Natural killer cell (primary cell): Measurements from ENCODE around the gene RHBDD2. TPM values are rescaled to one million over a fixed set of nuclear protein-coding genes. Genes with fewer than 3 reads are reported as not detected.
A peak's percentile ranks its signal among the peaks of the same experiment; 100 is the strongest.

Source experiments
- ATAC-seq, 3 donors: fragments of 150-1000 bp in 2 of 3; fragments of 200-7000 bp in 1 of 3; cut with Tn5 transposase; 1 replicate in 1 of 3; 2 replicates in 2 of 3; pipeline ENCODE4 v1.10.0; 2021; ENCODE audit warnings: mild to moderate bottlenecking in 2 of 3, moderate library complexity in 2 of 3
- DNase-seq, 2 donors: peaks; one replicate each; pipeline versions ENCODE4 v3.0.0 to v3.0.0-alpha.2; 2013 to 2021; ENCODE audit warnings: mixed read lengths in 1 of 2
- H3K27ac ChIP-seq: one replicate; pipeline ENCODE4 v1.5.1; 2013; ENCODE audit warnings: mild to moderate bottlenecking, low read length
- H3K27me3 ChIP-seq: one replicate; pipeline ENCODE4 v1.6.1; 2013; ENCODE audit warnings: low read length; ENCODE audit not compliant: control insufficient read depth, insufficient read depth
- H3K36me3 ChIP-seq: one replicate; pipeline ENCODE4 v1.6.1; 2013; ENCODE audit warnings: low read length; ENCODE audit not compliant: control insufficient read depth, insufficient read depth
- H3K4me1 ChIP-seq: one replicate; pipeline ENCODE4 v1.6.1; 2013; ENCODE audit warnings: low read length; ENCODE audit not compliant: control insufficient read depth, insufficient read depth
- H3K4me3 ChIP-seq: one replicate; pipeline ENCODE4 v1.5.1; 2013; ENCODE audit warnings: low read length
- H3K9me3 ChIP-seq: one replicate; pipeline ENCODE4 v1.6.1; 2013; ENCODE audit warnings: low read length; ENCODE audit not compliant: control insufficient read depth, insufficient read depth
- H3K27ac Mint-ChIP-seq, 2 donors: one replicate each; pipeline ENCODE4 v1.8.0; 2022; ENCODE audit warnings: mild to moderate bottlenecking in 2 of 2, mixed read lengths in 2 of 2, moderate library complexity in 1 of 2
- H3K27me3 Mint-ChIP-seq, 2 donors: one replicate each; pipeline ENCODE4 v1.8.0; 2022; ENCODE audit warnings: low read depth in 2 of 2, mixed read lengths in 2 of 2
- H3K36me3 Mint-ChIP-seq: one replicate; pipeline ENCODE4 v1.8.0; 2022; ENCODE audit warnings: mixed read lengths
- H3K4me1 Mint-ChIP-seq, 2 donors: one replicate each; pipeline ENCODE4 v1.8.0; 2022; ENCODE audit warnings: mixed read lengths in 2 of 2
- H3K4me3 Mint-ChIP-seq: one replicate; pipeline ENCODE4 v1.8.0; 2022; ENCODE audit warnings: mild to moderate bottlenecking, moderate library complexity, mixed read lengths
- H3K9me3 Mint-ChIP-seq, 2 donors: one replicate each; pipeline ENCODE4 v1.8.0; 2022; ENCODE audit warnings: mixed read lengths in 2 of 2
- WGBS: methylation state at CpG from one replicate; pipeline ENCODE4 v1.1.7; 2013; ENCODE audit warnings: missing lambda C conversion rate; ENCODE audit not compliant: insufficient coverage; 5-methylcytosine and 5-hydroxymethylcytosine counted together
- intact Hi-C: fragments of 100-400 bp; cut with micrococcal nuclease; formaldehyde crosslinking; loops from one replicate; pipeline ENCODE4 v1.14.2; 2022
- total RNA-seq, 4 donors: library from RNA; stranded (reverse); fragments of 120-200 nt in 1 of 4; gene quantifications; one replicate each; pipeline versions ENCODE4 v1.2.3 to v1.2.4, GENCODE V29; 2013 to 2022
- TF ChIP-seq, protein P1 (sequence below): fragments of 200-600 bp; IDR thresholded peaks from one replicate; pipeline ENCODE4 v1.8.0; 2022; ENCODE audit warnings: antibody characterized with exemption

Gene RHBDD2
- total RNA-seq, 3 donors from 2014 or later (not counting 1 experiment from before 2014, with no cell fraction given) = 45.2 to 74.3 (median 61.9) TPM

GRCh38 chr7:75885036-75885435 lies 6.2 kb downstream of the RHBDD2 start:
- WGBS = 97% methylated on average over 3 of the region's 3 CpGs
- Histone ChIP-seq H3K9me3 (no peaks in the 10 kb centered on the region), H3K4me3 (no peak overlapping the region), H3K27ac (no peak overlapping the region), H3K36me3 (peaks cover 38% of the 10 kb centered on the region), H3K27me3 (no peaks in the 10 kb centered on the region), H3K4me1 (peaks cover 3% of the 10 kb centered on the region)
- TF ChIP-seq, protein P1, sequence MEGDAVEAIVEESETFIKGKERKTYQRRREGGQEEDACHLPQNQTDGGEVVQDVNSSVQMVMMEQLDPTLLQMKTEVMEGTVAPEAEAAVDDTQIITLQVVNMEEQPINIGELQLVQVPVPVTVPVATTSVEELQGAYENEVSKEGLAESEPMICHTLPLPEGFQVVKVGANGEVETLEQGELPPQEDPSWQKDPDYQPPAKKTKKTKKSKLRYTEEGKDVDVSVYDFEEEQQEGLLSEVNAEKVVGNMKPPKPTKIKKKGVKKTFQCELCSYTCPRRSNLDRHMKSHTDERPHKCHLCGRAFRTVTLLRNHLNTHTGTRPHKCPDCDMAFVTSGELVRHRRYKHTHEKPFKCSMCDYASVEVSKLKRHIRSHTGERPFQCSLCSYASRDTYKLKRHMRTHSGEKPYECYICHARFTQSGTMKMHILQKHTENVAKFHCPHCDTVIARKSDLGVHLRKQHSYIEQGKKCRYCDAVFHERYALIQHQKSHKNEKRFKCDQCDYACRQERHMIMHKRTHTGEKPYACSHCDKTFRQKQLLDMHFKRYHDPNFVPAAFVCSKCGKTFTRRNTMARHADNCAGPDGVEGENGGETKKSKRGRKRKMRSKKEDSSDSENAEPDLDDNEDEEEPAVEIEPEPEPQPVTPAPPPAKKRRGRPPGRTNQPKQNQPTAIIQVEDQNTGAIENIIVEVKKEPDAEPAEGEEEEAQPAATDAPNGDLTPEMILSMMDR = no peak
- no peaks in the 10 kb centered on the region for H3K36me3 Mint-ChIP-seq
- intact Hi-C loops = no loop called here
- ATAC-seq (no peak), DNase-seq (no peak)
- H3K4me1 Mint-ChIP-seq = peaks cover 10 to 27% of the 10 kb centered on the region in 2 donors
- H3K27ac Mint-ChIP-seq = no peak overlapping the region
- H3K9me3 Mint-ChIP-seq = no peaks in the 10 kb centered on the region
- H3K4me3 Mint-ChIP-seq = no peak overlapping the region
- no peaks in the 10 kb centered on the region for H3K27me3 Mint-ChIP-seq

DNA sequence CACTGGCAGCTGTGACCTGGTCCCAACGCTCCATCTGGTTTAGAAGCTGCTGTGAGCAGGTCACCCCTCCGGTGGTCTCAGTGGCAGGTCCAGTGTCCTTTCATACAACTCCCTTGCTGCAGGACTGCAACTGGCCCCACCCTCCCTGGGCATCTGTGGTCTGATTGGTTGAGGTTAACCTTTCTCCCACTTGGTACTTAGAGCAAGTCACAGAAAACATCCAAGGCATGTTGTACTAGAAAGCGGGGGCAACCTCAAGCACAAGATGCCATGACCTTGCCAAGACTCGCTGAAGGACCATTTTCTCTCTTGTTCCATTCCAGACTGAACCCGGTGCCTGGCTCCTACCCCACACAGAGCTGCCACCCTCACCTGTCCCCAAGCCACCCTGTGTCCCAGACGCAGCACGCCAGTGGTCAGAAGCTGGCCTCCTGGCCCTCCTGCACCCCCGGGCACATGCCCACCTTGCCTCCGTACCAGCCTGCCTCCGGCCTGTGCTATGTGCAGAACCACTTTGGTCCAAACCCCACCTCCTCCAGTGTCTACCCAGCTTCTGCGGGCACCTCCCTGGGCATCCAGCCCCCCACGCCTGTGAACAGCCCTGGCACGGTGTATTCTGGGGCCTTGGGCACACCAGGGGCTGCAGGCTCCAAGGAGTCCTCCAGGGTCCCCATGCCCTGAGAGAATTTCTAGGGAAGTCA lies 9.0 kb downstream of the RHBDD2 start:
- Histone ChIP-seq H3K4me1 (peaks cover 3% of the 10 kb centered on the region), H3K27ac (no peak overlapping the region), H3K36me3 (peaks cover 30% of the 10 kb centered on the region), H3K9me3 (no peaks in the 10 kb centered on the region), H3K27me3 (no peaks in the 10 kb centered on the region), H3K4me3 (no peak overlapping the region)
- intact Hi-C loops = no loop called here
- TF ChIP-seq, protein P1 = no peak
- ATAC-seq = no peak
- Mint-ChIP-seq H3K4me3 (no peak overlapping the region), H3K4me1 (peaks cover 6 to 15% of the 10 kb centered on the region in 2 donors), H3K27me3 (no peaks in the 10 kb centered on the region), H3K9me3 (no peaks in the 10 kb centered on the region), H3K27ac (no peak overlapping the region), H3K36me3 (no peaks in the 10 kb centered on the region)
- 98% methylated on average over 13 of the region's 13 CpGs for WGBS
- no peak for DNase-seq

- H3K4me1 Mint-ChIP-seq = peaks cover 6 to 15% of the 10 kb centered on the region in 2 donors
- Histone ChIP-seq H3K4me3 (no peak overlapping the region), H3K36me3 (peaks cover 27% of the 10 kb centered on the region), H3K4me1 (peaks cover 3% of the 10 kb centered on the region), H3K27ac (no peak overlapping the region), H3K9me3 (no peaks in the 10 kb centered on the region), H3K27me3 (no peaks in the 10 kb centered on the region)
- H3K36me3 Mint-ChIP-seq = no peaks in the 10 kb centered on the region
- no peaks in the 10 kb centered on the region for H3K27me3 Mint-ChIP-seq
- H3K4me3 Mint-ChIP-seq = no peak overlapping the region
- ATAC-seq (no peak), DNase-seq (no peak)
- no peaks in the 10 kb centered on the region for H3K9me3 Mint-ChIP-seq
- intact Hi-C loops = no loop called here
- peak overlapping the region in 1 of 2 donors; percentile 67 for H3K27ac Mint-ChIP-seq
- TF ChIP-seq, protein P1 = no peak
- 80% methylated on average over 23 of the region's 23 CpGs for WGBS
Observed at GRCh38 chr7:75888464-75889222, 9.8 kb downstream of the RHBDD2 start.
